ENCODE results near the gene PTGDS. TPM values are rescaled to one million over a fixed set of nuclear protein-coding genes. Genes with fewer than 3 reads are reported as not detected.

PTGDS gene
- total RNA-seq, 1 experiment from 2014 or later = 3.6 TPM

- H4K20me1 ChIP-seq (ENCODE audit: control insufficient read depth, insufficient read depth, insufficient read length) = no peaks in the 10 kb centered on the region
- H3K14ac ChIP-seq (ENCODE audit: insufficient read depth, low read length) = no peak overlapping the region
- H2BK12ac ChIP-seq (ENCODE audit: insufficient read length, low read depth, low read length) = no peak overlapping the region
- H2BK120ac ChIP-seq (ENCODE audit: low read depth, low read length, poor library complexity, severe bottlenecking) = no peak overlapping the region
- TF ChIP-seq CTCF (conservative IDR thresholded peaks at IDR 0.05) = no peak
- 0 out of 7 replicates have a peak, but pooled peaks cover 0 to under 1% (median 0%) of the 10 kb centered on the region in 3 experiments for H3K36me3 Mint-ChIP-seq (ENCODE audit: insufficient read depth in 1 of 3, low read depth in 3 of 3)
- no peak overlapping the region for H3K4ac ChIP-seq (ENCODE audit: low read depth, low read length)
- H4K5ac ChIP-seq (ENCODE audit: insufficient read length, low read depth, low read length) = no peak overlapping the region
- H3K56ac ChIP-seq (ENCODE audit: insufficient read length, low read depth, low read length) = no peak overlapping the region
- no peaks in the 10 kb centered on the region for H3K79me2 ChIP-seq (ENCODE audit: insufficient read depth, low read length)
- no peak overlapping the region for H3K23ac ChIP-seq (ENCODE audit: insufficient read length, low read depth, low read length)
- H3K27me3 ChIP-seq (ENCODE audit: insufficient read depth, low read length) = no peaks in the 10 kb centered on the region
- H2BK20ac ChIP-seq (ENCODE audit: low read depth, low read length, poor library complexity, severe bottlenecking) = no peak overlapping the region
- no peaks in the 10 kb centered on the region for H3K9me3 Mint-ChIP-seq
- no peak overlapping the region; a peak in 1 of 5 replicates for H3K4me3 Mint-ChIP-seq
- H3K23me2 ChIP-seq (ENCODE audit: insufficient read length, low read depth, low read length, poor library complexity, severe bottlenecking) = peaks cover 6% of the 10 kb centered on the region
- no peak overlapping the region for H2BK5ac ChIP-seq (ENCODE audit: insufficient read length, low read length)
- H2BK15ac ChIP-seq (ENCODE audit: low read depth, low read length) = no peak overlapping the region
- DNase-seq = no peak
- H3T11ph ChIP-seq (ENCODE audit: low read length) = no peak overlapping the region
- H3K4me2 ChIP-seq (ENCODE audit: insufficient read depth, insufficient read length, low read length) = no peak overlapping the region
- H3K27me3 Mint-ChIP-seq (ENCODE audit: low read depth) = peaks cover 11% of the 10 kb centered on the region
- H3K79me1 ChIP-seq (ENCODE audit: insufficient read depth, low read depth, low read length, poor library complexity, severe bottlenecking) = no peaks in the 10 kb centered on the region
- peaks cover 2 to 13% of the 10 kb centered on the region in 2 experiments; a peak in 3 of 4 replicates for H3K4me1 Mint-ChIP-seq
- H4K8ac ChIP-seq (replicated peaks; ENCODE audit: insufficient read length, low read depth, low read length) = no peak overlapping the region
- H3K27ac Mint-ChIP-seq = no peak overlapping the region
- no CpG with 5 or more reads among the region's 7 CpGs for WGBS (ENCODE audit: extremely low coverage, insufficient read length, low lambda C conversion rate)
- no peak overlapping the region for H2AK5ac ChIP-seq (ENCODE audit: insufficient read length, low read length)
- H2AFZ ChIP-seq (ENCODE audit: low read length) = no peak overlapping the region
- no peak overlapping the region for H3K9ac ChIP-seq (ENCODE audit: extremely low read depth, insufficient read length, low read length)
- no peak overlapping the region for H3K18ac ChIP-seq (ENCODE audit: insufficient read length, low read depth, low read length)
- H4K91ac ChIP-seq (ENCODE audit: insufficient read length, low read depth, low read length) = no peak overlapping the region
- H3K9me3 ChIP-seq (ENCODE audit: control insufficient read depth, low read depth, low read length) = no peaks in the 10 kb centered on the region
- no peak overlapping the region for H3K27ac ChIP-seq (ENCODE audit: insufficient read length, low read depth, low read length)
- H3K4me1 ChIP-seq (ENCODE audit: insufficient read depth, low read length) = no peaks in the 10 kb centered on the region
Measured at GRCh38 chr9:137023157-137023556, 45.9 kb downstream of the PTGDS start.
